Left lung (tissue), 10 donors: ENCODE data around the gene KRT80. TPM values are rescaled to one million over a fixed set of nuclear protein-coding genes. Genes with fewer than 3 reads are reported as not detected.

Experiments
- ATAC-seq: fragments of 200-7000 bp; cut with Tn5 transposase; one replicate; pipeline ENCODE4 v1.9.1; 2020; ENCODE audit warnings: moderate library complexity
- DNase-seq, 4 donors: peaks; one replicate each; pipeline ENCODE4 v3.0.0-alpha.2; 2013 to 2020
- H3K27ac ChIP-seq, 2 donors: fragments of 200-600 bp; sonication (generic) in 1 of 2; one replicate each; pipeline versions ENCODE4 v1.5.0 to v1.8.0; 2020 to 2021
- H3K27me3 ChIP-seq, 2 donors: fragments of 200-600 bp; sonication (generic) in 1 of 2; one replicate each; pipeline versions ENCODE4 v1.5.0 to v1.8.0; 2020 to 2021
- H3K36me3 ChIP-seq, 2 donors: fragments of 200-600 bp; sonication (generic) in 1 of 2; one replicate each; pipeline versions ENCODE4 v1.5.0 to v1.8.0; 2020 to 2021
- H3K4me1 ChIP-seq, 2 donors: fragments of 200-600 bp; one replicate each; pipeline ENCODE4 v1.8.0; 2021
- H3K4me3 ChIP-seq, 2 donors: fragments of 200-600 bp; sonication (generic) in 1 of 2; one replicate each; pipeline versions ENCODE4 v1.5.0 to v1.8.0; 2020 to 2021; ENCODE audit warnings: mild to moderate bottlenecking in 1 of 2
- H3K9me3 ChIP-seq, 2 donors: fragments of 200-600 bp; sonication (generic) in 1 of 2; one replicate each; pipeline versions ENCODE4 v1.5.0 to v1.8.0; 2020 to 2021
- intact Hi-C, 2 donors: fragments of 100-400 bp; cut with DNase I; formaldehyde crosslinking; loops; one replicate each; pipeline versions ENCODE4 v1.11.2 to v1.14.2; 2022
- polyA plus RNA-seq, 6 donors: library from polyadenylated mRNA; unstranded; fragments of 120-200 nt; gene quantifications; one replicate each; pipeline ENCODE4 v1.2.1, GENCODE V29; 2013; ENCODE audit not compliant: insufficient read length in 6 of 6
- total RNA-seq, 2 donors: library from RNA; stranded (reverse); fragmentation: NEBNext Ultra II Directional; extraction: Animal tissue kit (Norgen Biotek cat#: 25700); gene quantifications; one replicate each; pipeline ENCODE4 v1.2.1, GENCODE V29; 2021
- TF ChIP-seq, protein P1 (sequence below), 2 donors: fragments of 200-600 bp; sonication (generic) in 1 of 2; IDR thresholded peaks; one replicate each; pipeline versions ENCODE4 v1.5.0 to v1.8.0; 2021; ENCODE audit warnings: antibody characterized with exemption in 2 of 2
- donor health status: DM: no; HTN: yes; CAD: no.
- donor health status: DM: no; HTN: no; CAD: no.

KRT80 gene
- total and polyA plus RNA-seq, 8 donors, result 0.59 to 30.1 (median 0.93) TPM

DNA sequence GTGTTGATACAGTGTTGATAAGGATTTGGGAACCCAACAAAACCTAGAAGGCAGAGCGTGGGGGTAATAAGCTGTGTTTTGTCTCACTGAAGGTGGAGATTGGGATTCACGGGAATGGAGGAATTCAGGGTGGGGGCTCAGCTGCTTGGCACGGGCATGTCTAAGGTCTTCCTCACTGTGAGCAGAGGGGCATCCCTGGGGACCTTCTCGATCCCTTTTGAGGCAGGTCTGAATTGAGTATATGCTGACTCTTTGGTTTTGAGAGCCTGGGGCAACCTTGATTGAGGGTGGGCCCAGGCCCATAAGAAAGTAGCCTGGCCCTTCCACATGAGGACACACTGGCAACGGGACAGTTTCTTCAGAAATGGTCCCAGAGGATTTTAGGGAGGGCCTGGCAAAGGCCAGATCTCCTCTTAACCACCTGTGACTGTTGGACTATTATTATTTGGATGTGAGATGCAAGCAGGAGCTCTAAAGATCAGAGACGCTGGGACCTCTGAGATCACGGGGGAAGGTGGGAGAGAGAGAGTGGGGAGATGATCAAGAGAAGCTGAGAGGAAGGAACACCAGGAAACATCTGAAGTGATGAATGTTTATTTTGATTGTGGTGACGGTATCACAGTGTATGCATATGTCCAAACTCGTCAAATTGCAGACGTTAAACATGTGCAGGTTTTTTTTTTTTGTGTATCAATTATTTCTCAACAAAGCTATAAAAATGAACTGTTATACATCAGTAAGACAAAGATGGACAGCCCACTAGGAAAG, 63.9 kb downstream of the KRT80 start:
- H3K4me3 ChIP-seq, result no peak overlapping the region
- H3K9me3 ChIP-seq, result no peaks in the 10 kb centered on the region
- DNase-seq (no peak), ATAC-seq (no peak)
- H3K27ac ChIP-seq, result peak overlapping the region; percentile 44 to 67
- intact Hi-C loops, result loop anchor here in 1 of 2 donors (10.0 kb wide), 1 partner anchor 103 kb away; no protein-coding TSS in a partner anchor
- no peaks in the 10 kb centered on the region for H3K36me3 ChIP-seq
- TF ChIP-seq, protein P1, sequence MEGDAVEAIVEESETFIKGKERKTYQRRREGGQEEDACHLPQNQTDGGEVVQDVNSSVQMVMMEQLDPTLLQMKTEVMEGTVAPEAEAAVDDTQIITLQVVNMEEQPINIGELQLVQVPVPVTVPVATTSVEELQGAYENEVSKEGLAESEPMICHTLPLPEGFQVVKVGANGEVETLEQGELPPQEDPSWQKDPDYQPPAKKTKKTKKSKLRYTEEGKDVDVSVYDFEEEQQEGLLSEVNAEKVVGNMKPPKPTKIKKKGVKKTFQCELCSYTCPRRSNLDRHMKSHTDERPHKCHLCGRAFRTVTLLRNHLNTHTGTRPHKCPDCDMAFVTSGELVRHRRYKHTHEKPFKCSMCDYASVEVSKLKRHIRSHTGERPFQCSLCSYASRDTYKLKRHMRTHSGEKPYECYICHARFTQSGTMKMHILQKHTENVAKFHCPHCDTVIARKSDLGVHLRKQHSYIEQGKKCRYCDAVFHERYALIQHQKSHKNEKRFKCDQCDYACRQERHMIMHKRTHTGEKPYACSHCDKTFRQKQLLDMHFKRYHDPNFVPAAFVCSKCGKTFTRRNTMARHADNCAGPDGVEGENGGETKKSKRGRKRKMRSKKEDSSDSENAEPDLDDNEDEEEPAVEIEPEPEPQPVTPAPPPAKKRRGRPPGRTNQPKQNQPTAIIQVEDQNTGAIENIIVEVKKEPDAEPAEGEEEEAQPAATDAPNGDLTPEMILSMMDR (IDR thresholded peaks at IDR 0.05), result no peak
- H3K27me3 ChIP-seq, result peaks cover 0 to 13% of the 10 kb centered on the region in 2 donors
- no peaks in the 10 kb centered on the region for H3K4me1 ChIP-seq

DNA sequence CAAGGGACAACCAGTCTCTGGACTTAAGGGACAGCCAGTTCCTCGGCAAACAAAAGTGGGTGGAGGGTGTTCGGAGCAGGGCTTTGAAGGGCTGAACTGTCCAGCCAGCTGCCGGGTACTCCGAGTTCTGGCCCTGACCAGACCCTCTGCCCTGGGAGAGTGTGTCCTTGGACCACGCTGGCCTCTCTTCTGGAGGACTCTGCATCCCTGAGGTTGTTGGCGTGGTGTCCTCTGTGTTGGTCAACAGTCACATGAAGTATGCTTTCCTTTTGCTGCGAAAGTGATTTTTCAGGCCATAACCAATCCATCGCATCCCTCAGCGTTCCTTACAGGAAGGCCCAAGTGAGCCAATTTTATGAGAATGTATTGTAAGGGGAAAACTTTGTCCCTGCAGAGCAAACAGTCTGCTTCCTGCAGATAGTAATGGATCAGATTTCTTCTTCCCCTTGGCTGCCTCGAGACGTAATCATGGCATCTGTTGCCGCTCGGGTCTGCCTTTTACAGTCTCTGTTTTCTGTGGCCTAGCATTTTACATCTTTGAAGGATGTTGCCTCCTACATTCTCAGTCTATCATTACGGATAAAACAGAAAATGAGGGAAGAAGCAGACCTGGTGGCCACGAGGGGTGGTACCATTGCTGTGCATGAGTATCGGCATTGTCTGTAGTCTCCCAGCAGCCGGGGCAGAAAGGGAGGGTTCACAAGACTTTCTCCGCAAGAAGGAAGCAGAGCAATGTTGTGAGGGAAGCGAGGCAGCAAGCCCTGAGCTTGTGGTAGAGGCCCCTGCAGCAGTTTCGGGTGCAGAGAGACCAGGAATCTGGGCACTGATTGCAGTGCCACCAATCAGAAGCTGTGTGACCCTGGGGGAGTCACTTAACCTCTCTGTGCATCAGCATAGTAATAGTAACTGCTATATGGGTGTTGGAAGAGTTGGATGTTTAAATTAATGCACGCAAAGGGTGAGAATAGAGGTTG, 64.9 kb downstream of the KRT80 start:
- TF ChIP-seq, protein P1 (IDR thresholded peaks at IDR 0.05), result no peak
- peak; percentile 9 for ATAC-seq
- H3K36me3 ChIP-seq, result no peaks in the 10 kb centered on the region
- no peak overlapping the region for H3K4me3 ChIP-seq
- H3K4me1 ChIP-seq, result peaks cover 0 to under 1% of the 10 kb centered on the region in 2 donors
- DNase-seq, result no peak
- intact Hi-C loops, result loop anchor here in 1 of 2 donors (10.0 kb wide), 1 partner anchor 102 kb away; no protein-coding TSS in a partner anchor
- H3K27me3 ChIP-seq, result peaks cover 0 to 21% of the 10 kb centered on the region in 2 donors
- H3K9me3 ChIP-seq, result no peaks in the 10 kb centered on the region
- H3K27ac ChIP-seq, result peak overlapping the region; percentile 56 to 67

DNA sequence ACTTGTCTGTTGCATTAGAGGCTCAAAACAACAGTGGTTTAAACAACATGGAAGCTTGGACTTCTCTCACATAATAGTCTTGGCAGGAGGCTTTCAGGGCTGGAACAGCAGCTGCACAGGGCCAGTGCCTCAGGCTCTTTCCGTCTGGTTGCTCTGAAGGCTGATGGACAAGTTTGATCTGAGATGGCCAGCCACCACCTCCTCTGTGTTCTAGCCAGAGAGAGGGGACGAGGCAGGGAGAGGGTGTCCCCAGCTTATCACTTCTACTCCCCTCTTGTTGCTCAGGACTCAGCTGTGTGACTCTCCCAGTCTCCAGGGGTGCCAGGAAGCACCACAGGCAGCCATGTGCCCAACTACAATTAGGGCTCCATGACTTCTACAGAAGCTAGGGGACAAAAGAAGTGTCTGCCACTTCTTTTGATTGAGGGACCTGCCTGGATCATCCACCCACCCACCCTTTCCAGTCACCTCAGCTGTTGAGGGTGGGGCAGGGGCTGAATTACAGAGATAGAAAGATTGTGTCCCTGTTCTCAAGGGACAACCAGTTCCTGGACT, 65.7 kb downstream of the KRT80 start:
- no peaks in the 10 kb centered on the region for H3K36me3 ChIP-seq
- H3K27ac ChIP-seq, result peak overlapping the region; percentile 56 to 67
- H3K9me3 ChIP-seq, result no peaks in the 10 kb centered on the region
- TF ChIP-seq, protein P1 (IDR thresholded peaks at IDR 0.05), result no peak
- intact Hi-C loops, result loop anchor here in 1 of 2 donors (10.0 kb wide), 1 partner anchor 101 kb away; no protein-coding TSS in a partner anchor
- ATAC-seq (no peak), DNase-seq (no peak)
- H3K27me3 ChIP-seq, result peaks cover 0 to 28% of the 10 kb centered on the region in 2 donors
- H3K4me1 ChIP-seq, result peaks cover 0 to 9% of the 10 kb centered on the region in 2 donors
- no peak overlapping the region for H3K4me3 ChIP-seq

DNA sequence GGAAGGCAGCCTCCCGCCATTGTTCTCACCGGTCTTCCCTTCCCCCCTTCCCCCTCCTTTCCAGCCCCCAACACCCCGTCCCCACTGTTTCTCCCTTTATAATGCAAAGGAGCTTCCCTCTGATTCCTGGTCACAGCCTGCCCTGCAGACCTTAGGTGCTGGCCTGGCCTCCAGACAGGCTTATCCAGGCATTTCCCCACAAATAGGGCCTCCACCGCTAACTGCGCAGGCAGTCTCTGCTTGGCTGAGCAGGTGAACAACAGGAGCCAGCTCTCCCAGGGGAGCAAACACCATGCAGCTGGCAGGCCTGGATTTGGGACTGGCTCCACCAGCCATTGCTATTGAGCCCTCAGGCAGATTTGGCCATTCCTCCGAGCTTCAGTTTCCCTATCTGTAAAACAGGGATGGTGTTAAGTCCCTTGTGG, 66.3 kb downstream of the KRT80 start:
- Histone ChIP-seq H3K4me3 (no peak overlapping the region), H3K9me3 (no peaks in the 10 kb centered on the region), H3K27ac (peak overlapping the region in 1 of 2 donors; percentile 67), H3K36me3 (no peaks in the 10 kb centered on the region), H3K4me1 (peaks cover 0 to 15% of the 10 kb centered on the region in 2 donors), H3K27me3 (peaks cover 0 to 32% of the 10 kb centered on the region in 2 donors)
- intact Hi-C loops, result loop anchor here in 1 of 2 donors (10.0 kb wide), 1 partner anchor 101 kb away; no protein-coding TSS in a partner anchor
- ATAC-seq, result no peak
- DNase-seq, result no peak
- TF ChIP-seq, protein P1 (IDR thresholded peaks at IDR 0.05), result no peak
